NCI-H2029 treated with DMSO at 0.1 percent for 48 hours (cell line): ENCODE data around the gene DEFB124.
"Not testable (repeated sequence)": the region's sequence is repeated elsewhere in the genome, so short reads cannot be mapped to it uniquely, and the experiment has no call there.

Experiments used
- DNase-seq: peaks from one replicate; lab custom pipeline; 2025; lab: John Stamatoyannopoulos, UW

DEFB124 gene, protein sequence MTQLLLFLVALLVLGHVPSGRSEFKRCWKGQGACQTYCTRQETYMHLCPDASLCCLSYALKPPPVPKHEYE

DNA sequence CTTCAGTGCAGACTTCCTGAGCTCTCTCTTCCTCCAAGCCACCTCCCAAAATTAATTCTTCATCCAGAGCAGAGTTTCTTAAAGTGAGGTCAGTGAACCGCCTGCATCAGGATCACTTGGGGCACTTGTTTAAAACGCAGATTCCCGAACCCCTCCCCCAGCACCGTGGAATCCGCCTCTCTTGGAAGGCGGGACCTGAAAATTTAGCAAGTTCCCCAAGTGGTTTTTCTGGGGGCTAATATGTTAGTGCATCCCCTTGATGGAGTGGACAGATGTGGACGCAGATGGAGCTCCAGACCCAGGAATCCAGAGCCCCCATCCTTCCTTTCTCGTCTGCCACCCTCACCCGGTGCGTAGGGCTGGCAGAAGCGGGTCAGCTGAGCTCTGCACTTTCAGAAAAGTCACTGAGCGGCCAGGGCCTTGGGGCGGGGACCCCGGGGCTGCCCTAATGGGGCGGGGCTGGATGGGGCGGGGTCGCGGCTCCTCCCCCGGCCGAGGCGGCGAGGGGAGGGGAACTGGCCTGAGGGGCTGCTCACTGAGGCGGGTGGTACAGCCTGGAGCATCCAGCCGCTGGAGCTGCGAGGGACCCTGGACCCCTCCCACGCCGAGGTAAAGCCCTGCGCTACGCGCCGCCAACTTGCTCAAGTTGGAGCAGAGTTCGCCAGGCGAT, at the start of gene DEFB124, which contains the start of gene REM1:
Gene DEFB124, minus strand, starts transcription at position 370 of the 670 bp plus-strand sequence. CDS start 2,114 bp downstream, outside the sequence.
Gene REM1, plus strand, starts transcription at position 531 of the 670 bp plus-strand sequence. CDS start 1,158 bp downstream, outside the sequence.
- no peak for DNase-seq

DNA sequence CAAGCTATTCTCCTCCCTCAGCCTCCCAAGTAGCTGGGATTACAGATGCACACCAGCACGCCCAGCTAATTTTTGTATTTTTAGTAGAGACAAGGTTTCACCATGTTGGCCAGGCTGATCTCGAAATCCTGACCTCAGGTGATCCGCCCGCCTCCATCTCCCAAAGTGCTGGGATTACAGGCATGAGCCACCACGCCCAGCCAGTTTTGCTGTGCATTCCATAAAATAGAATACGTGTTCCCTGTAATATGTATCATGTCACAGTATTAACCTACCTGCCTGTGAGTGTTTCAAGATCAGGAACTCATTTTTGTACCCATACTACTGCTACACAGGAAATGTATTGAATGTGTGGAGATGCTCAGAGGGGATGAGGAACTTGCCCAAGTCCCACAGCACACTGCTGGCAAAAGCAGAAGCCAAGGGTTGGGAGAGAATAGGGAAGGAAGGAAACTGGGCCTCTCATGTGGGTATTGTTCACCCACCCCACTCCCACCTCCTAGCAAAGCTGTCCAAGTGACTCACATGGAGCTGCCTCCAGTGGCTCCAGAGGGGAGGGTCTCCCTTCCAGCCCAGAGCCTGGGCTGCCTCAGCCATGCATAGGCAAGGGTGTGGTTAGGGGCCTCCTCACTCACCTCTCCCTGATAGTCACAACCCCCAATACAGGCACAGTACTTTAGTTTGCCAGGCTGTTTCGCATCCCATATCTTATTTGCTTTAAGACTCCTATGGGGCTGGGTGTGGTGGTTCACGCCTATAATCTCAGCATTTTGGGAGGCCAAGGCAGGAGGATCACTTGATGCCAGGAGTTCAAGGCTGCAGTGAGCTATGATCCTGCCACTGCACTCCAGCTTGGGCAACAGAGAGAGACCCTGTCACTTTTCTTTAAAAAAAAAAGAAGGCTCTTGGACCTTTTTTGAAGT, 48.7 kb upstream of the DEFB124 start:
- DNase-seq, result no peak

DNA sequence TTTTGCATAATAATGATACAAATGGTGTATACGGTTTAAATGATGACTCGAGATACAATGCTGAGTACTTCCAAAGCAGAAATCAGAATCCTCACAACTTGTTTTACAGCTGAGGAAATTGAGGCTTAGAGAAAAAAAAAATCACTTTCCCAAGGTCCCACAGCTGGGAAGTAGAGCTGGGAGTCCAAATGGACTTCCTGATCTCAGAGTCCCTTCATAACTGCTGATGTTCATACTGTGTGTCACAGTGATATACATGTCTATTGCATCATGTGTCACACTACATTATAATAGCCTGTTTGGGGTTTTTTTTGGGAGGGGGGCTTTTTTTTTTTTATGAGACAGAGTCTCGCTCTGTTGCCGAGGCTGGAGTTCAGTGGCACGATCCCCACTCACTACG, 47.8 kb upstream of the DEFB124 start:
- no peak for DNase-seq

DNA sequence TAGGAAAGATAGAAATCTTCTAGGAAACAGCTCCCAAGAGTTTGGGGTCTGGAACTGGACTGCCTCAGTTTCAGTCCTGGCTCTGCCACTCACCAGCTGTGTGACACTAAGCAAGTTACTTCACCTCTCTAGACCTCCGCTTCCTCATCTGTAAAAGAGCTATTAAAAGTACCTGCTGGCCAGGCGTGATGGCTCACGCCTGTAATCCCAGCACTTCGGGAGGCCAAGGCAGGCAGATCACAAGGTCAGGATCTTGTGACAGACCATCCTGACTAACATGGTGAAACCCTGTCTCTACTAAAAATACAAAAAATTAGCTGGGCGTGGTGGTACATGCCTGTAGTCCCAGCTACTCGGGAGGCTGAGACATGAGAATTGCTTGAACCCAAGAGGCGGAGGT, 46.3 kb upstream of the DEFB124 start:
- DNase-seq, result not testable (repeated sequence)

DNA sequence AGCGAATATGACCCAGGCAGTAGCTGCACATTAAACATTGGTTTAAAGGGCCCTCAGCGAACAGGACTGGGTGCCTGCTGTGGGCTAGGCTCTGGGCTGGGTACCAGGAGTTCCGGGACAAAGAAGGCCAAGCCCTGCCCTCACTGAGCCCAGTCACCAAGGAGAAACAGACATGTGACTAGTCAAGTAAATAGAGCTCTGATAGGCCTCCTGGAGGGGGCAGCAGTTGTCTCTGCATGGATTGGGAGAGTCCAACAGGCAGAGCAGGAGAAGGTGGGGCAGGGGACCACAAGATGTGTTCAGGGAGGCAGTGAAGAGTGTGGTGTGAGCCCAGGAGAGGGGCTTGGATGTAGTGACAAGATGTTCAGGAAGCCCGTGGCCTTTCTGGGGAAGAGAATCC, 42.4 kb upstream of the DEFB124 start:
- no peak for DNase-seq

DNA sequence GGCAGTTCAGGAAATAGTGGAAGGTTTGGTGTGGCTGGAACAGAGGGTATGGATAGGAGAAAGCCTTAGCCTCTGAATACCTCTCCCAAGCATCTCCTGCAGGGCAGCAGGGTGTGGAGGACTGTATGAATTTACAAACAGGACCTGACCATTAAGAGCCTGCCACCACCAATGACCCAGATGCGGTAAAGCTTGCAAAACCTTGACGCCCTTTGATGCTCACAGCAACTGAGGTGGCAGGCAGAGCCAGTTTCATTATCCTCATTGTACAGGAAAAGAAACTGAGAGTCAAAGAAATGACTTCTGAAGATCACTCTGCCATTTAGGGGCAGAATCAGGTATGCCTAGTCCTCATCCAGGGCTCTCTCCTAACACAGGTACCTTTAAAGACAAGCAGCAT, 41.7 kb upstream of the DEFB124 start:
- DNase-seq, result no peak

DNA sequence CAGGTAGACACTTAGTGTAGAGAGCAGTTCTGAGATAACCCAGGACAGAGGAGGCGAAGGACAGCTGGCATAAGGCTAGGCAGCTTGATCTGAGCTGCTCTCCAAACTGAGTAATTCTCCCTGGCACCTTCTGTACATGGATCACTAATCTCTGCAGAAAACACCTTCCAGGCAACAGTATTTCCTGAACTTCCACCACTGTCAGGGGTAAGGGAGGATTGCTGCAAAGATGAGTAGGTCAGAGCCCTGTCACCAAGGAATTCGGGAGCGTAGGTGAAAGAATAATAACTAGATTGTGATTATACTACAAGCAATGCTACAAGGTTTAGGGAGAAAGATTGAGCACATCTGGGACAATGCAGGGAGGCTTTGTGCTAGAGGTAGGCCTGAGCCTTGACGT, 41.2 kb upstream of the DEFB124 start:
- DNase-seq, result no peak

DNA sequence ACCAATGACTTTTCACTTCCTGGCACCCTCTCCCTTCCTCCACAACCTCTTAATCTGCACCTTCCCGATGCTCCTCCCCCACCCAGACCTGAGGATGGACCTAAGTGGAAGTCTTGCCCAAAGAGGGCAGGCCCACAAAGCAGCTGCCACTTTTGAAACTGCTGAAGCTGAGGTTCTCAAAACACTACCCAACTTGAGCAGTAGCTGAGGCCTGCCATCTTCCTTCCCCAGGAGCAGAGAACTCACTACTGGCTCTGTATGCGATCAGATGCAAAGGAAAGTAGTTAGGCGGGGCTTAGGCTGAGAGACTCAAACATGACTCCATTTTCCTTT, 40.8 kb upstream of the DEFB124 start:
- DNase-seq, result no peak

DNA sequence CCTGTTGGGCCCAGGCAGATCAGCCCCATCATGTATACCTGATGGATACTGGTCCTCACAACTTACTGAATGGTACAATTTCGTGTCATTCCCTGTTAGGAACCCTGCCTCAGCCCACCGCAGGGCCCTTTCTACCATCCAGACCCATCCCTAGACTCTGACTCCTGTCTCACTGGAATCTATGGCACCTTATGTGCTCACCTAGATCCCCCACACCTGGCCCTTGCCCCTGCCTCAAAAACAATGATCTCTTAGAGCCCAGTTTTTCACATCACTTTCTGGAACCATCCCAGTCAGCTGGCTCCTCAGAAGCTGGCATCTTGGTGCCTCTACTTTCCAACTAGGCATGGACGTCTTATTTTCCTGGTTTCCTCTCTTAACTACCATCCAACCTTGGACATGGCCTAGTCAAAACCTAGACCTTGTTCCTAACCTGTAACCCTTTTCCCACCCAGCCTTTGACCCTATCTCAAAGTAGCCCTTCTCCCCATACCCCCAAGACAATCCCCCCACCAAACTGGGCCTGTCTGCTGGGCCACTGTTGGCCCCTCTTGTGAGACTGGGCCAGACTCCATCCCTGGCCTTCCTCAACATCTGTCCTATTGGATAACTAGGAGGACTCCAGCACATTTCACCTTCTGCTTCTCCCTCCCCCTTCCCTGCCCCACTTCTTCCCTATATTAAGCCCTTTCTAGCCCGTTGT, 40.3 kb upstream of the DEFB124 start:
- no peak for DNase-seq

DNA sequence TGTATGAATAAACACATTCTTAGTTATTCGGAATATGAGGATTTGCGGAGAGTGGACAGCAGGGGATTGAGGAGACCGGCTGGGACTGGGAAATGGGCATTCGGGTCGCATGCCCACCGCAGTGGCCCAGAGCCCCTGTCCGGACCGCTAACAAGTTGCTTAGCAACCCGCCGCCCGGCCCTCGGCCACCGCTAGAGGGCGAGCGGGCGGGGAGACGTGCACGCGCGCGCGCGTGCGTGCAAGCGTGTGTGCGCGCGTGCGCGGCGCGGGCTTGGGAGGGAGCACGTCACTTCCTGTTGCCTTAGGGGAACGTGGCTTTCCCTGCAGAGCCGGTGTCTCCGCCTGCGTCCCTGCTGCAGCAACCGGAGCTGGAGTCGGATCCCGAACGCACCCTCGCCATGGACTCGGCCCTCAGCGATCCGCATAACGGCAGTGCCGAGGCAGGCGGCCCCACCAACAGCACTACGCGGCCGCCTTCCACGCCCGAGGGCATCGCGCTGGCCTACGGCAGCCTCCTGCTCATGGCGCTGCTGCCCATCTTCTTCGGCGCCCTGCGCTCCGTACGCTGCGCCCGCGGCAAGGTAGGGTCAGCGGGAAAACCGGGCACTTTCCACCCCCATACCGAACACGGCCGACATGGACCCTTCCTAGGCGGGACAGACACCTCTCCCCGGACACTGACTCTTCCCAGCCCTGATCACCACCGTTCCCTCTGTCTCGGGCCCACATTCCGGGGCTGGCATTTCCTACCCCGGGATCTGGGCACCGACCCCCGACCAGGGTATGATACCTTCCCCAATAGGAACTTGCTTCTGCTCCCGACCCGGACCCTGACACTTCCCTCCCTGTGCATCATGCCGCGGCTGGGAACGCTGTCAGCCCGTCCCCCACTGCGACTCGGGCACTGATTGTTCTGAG, 39.5 kb upstream of the DEFB124 start, which contains the start of gene HM13:
Gene HM13, plus strand, starts transcription at position 289 of the 918 bp plus-strand sequence. Its CDS starts 110 bp downstream, at position 399.
- peak; percentile 49 for DNase-seq

DNA sequence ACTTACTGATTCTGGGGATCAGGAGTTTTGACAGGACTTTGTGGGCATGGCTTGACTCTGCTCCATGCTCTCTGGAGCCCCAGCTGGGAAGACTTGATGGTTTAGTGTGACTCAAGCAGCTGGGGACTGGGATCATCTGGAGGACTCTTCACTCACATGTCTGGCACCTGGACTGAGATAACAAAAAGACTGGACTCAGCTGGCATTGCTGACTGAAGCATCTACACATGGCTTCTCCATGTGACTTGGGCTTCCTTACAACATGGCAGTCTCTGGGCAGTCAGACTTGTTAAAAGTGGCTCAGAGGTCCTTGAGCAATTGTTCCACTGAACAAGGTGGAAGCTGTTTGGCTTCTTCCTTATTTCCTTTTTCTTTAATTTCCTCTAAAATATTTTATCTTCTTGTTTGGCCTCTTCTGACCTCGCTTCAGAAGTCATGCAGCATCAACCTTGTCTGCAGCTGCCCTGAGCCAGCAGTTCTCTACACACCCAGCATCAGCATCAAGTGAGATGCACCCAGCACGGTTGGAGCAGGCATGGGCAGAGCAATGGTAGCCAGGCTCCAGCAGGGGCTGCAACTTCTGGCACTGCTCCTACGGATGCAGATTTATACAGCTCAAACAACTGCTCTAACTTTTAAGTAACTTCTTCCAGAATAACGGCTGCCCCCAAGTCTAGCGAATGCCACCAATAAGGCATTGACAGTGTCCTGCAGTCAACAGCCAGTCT, 33.8 kb upstream of the DEFB124 start:
- no peak for DNase-seq

DNA sequence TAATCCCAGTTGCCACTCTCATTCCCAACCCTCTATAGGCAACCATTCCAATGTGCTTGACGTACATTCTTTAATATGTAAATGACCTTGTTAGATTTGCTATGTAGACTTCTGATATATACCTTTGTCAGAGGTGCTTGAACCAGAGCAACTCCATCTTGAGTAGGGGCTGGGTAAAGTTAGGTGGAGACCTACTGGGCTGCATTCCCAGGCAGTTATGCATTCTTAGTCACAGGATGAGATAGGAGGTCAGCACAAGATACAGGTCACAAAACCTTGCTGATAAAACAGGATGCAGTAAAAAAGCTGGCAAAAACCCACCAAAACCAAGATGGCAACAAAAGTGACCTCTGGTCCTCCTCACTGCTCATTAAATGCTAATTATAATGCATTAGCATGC, 31.0 kb upstream of the DEFB124 start:
- DNase-seq, result no peak

DNA sequence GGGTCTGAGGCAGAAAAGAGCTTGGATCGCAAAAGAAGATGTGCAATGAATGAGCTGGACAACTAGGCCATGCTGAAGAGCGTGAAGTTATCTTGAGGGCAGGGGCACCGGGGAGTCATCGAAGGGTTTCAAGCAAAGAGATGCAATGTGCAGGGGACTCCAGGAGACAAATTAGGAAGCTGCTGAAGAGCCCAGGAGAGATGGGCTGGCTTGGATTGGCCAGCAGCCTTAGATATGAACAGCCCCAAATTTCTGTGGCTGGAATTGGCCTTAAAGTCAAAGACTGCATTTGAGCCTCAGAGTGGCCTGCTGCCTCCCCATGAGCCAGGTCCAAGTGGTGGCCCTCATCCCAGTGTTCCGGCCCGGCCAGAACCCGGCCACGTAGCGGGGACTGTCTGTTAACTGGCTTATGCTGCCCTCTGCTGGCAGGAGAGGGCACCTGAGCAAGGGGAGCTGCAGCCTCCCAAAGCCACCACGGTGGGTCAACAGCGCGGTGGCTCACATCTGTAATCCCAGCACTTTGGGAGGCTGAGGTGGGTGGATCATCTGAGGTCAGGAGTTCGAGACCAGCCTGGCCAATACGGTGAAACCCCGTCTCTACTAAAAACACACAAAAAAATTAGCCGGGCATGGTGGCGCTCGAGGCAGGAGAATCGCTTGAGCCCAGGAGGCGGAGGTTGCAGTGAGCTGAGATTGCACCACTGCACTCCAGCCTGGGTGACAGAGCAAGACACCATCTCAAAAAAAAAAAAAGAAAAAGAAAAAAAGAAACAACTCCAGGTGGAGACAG, 28.2 kb upstream of the DEFB124 start:
- DNase-seq, result peak; percentile 15

DNA sequence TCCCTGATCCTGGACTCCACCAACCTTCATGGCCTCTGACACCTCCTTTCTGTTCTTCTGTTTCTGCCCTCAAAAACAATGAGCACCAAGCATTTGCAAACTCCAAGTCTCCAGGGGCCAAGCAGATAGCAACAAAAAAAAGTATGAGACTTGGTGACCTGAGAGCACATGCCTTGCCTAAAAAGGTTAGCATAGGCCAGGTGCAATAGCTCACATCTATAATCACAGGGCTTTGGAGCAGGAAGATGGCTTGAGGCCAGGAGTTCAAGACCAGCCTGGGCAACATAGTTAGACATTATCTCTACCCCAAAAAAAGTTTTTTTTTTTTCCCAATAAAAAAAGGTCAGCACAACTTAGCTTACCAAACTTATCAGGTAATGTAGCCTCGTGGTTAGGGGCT, 25.6 kb upstream of the DEFB124 start:
- no peak for DNase-seq

DNA sequence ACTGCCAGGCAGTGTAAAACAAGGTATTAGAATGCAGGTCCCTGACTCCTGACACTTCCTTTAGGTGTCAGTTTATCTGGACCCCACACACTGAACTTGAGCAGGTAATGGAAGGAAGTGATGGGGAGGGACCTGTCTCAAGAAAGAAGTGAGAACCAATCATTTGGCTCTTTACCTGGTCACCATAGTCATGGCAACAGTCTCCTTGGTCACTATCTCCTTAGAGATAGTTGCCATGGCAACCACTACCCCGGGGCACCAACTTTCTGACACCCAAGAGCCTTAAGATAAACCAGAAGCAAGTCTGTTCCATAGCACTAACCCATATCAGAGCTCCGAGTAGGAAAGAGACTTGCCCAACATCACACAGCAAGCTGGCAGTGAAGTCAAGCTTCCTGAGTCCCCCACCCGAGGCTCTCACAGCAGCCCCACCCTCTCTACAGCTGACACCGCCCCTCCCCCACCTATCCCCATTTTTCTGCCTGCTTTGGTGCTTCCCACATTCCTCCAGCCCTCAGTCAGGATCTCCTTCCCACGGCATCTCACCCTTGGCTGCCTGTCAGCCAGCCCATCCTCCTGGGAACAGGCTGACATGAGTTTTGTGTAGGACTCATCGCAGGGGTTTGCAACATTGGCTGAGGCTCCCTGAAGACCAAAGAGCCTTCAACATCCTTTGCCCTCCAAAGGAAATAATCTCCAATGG, 23.1 kb upstream of the DEFB124 start:
- DNase-seq, result no peak

DNA sequence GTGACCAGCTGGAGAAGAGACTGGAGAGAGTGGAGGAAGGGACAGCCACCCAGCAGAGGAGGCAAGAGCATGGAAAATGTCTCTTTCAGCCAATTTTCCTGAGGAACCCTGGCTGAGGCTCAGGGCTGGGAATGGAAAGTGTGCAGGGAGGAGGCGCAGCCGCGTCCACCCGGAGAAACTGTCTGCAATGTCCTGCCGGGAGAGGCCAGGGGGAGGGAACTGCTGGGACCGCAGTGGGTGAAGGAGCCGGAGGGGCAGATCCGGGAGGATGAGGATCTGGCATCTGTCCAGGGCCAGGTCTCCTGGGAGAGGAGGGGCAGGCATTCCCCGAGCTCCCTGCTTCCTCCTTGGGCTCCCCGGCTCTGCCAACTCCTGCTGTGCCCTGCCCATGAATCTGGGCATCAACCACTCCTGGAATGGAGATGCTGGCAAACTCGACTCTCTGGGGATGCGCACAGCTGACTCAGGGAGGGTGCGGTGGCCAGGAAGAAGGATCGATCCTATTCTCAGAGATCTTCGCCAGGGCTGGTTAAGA, 21.9 kb upstream of the DEFB124 start:
- DNase-seq, result no peak

DNA sequence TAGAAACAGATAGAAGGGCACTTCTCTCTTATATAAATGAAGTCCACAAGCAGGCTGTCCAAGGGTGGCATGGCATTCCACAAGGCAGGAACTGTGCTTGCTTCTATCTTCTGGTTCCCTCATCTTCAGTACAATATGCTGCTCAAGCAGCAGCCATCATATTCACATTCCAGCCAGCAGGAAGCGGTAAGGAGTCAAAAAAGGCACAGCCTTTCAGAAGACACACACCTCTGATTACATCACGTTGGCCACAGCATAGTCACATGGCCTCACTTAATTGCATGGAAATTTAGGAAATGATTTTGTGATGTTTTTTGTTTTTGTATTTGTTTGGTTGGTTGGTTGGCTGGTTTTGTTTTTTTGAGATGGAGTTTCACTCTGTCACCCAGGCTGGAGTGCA, 19.2 kb upstream of the DEFB124 start:
- DNase-seq, result no peak

DNA sequence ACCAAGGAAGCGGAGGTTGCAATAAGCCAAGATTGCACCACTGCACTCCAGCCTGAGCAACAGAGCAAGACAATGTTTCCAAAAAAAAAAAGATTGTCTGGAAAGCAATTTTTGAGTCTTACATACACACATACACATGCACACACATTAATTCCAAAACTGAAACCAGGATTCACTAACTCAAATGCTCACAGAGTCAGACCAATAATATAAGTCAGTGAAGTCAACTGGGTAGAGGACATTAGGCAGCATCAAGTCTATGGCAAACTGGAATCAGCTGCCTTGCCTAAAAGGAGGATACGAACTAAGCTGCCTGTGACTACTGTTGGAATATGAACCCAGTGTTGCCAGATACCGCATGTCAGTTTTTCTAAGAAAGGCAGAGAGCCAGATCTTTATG, 15.8 kb upstream of the DEFB124 start:
- DNase-seq, result no peak

DNA sequence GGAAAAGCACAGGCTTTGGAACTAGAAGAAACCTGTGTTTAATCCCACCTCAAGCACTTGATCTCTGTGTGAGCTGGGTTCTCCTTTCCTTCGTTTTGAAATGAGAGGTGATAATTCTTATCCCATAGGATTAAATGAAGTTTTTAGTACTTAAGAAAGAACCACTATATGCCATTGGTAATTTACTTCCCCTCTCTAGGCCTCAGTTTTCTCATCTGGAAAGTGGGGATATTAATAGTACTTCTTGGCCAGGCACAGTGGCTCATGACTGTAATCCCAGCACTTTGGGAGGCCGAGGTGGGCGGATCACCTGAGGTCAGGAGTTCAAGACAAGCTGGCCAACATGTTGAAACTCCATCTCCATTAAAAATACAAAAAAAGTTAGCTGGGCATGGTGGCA, 14.2 kb upstream of the DEFB124 start:
- no peak for DNase-seq
